SK-N-SH treated with all-trans-retinoic acid at 6 μM for 48 hours (cell line): ENCODE measurements around the gene DPYSL3.

Experiments
- BACH2 ChIP-seq: fragments of 250-450 bp; sonication (Bioruptor Pico); IDR thresholded peaks from 2 replicates; pipeline ENCODE4 v1.9.0; 2021; ENCODE audit warnings: mild to moderate bottlenecking, borderline replicate concordance
- CREB5 ChIP-seq: fragments of 250-450 bp; sonication (Bioruptor Pico); IDR thresholded peaks from 2 replicates; pipeline ENCODE4 v1.5.1; 2020; ENCODE audit warnings: low read depth, mild to moderate bottlenecking, moderate library complexity
- CSRNP3 ChIP-seq: fragments of 250-450 bp; sonication (Bioruptor Pico); IDR thresholded peaks from 2 replicates; pipeline ENCODE4 v1.5.1; 2021; ENCODE audit warnings: mild to moderate bottlenecking, moderate library complexity
- ESRRG ChIP-seq: fragments of 250-450 bp; sonication (Bioruptor Pico); IDR thresholded peaks from 2 replicates; pipeline ENCODE4 v1.6.1; 2021; ENCODE audit warnings: mild to moderate bottlenecking
- ISL1 ChIP-seq: fragments of 250-450 bp; sonication (Bioruptor Pico); IDR thresholded peaks from 2 replicates; pipeline ENCODE4 v2.1.2; 2022; ENCODE audit warnings: mild to moderate bottlenecking, moderate library complexity
- PATZ1 ChIP-seq: fragments of 250-450 bp; sonication (Bioruptor Pico); IDR thresholded peaks from 2 replicates; pipeline ENCODE4 v1.8.0; 2020; ENCODE audit warnings: mild to moderate bottlenecking, moderate library complexity, borderline replicate concordance
- RARB ChIP-seq: fragments of 250-450 bp; sonication (Bioruptor Pico); IDR thresholded peaks from 2 replicates; pipeline ENCODE4 v1.8.0; 2021; ENCODE audit warnings: mild to moderate bottlenecking, moderate library complexity
- TOX ChIP-seq: fragments of 250-450 bp; sonication (Bioruptor Pico); IDR thresholded peaks from 2 replicates; pipeline ENCODE4 v1.8.0; 2021; ENCODE audit warnings: mild to moderate bottlenecking, moderate library complexity, borderline replicate concordance
- TSHZ2 ChIP-seq: fragments of 250-450 bp; sonication (Bioruptor Pico); IDR thresholded peaks from 2 replicates; pipeline ENCODE4 v1.5.0; 2020; ENCODE audit warnings: mild to moderate bottlenecking, moderate library complexity
- ZFP3 ChIP-seq: fragments of 250-450 bp; sonication (Bioruptor Pico); IDR thresholded peaks from 2 replicates; pipeline ENCODE4 v1.5.0; 2020; ENCODE audit warnings: mild to moderate bottlenecking, moderate library complexity
- ZFP30 ChIP-seq: fragments of 450-650 bp; formaldehyde crosslinking; IDR thresholded peaks from 2 replicates; pipeline ENCODE4 v1.5.0; 2022; ENCODE audit warnings: mild to moderate bottlenecking, moderate library complexity
- ZNF70 ChIP-seq: fragments of 450-650 bp; formaldehyde crosslinking; IDR thresholded peaks from 2 replicates; pipeline ENCODE4 v1.5.0; 2020; ENCODE audit warnings: mild to moderate bottlenecking, moderate library complexity
- ZNF8 ChIP-seq: fragments of 450-650 bp; formaldehyde crosslinking; IDR thresholded peaks from 2 replicates; pipeline ENCODE4 v1.5.0; 2020; ENCODE audit warnings: mild to moderate bottlenecking, moderate library complexity

GRCh38 chr5:147509041-147509709 is 693 bp downstream of the DPYSL3 start:
- TF ChIP-seq ZFP30 (CRISPR knock-in tag) (no peak), PATZ1 (CRISPR knock-in tag) (no peak), RARB (CRISPR knock-in tag) (no peak), ZNF8 (no peak), TSHZ2 (CRISPR knock-in tag) (no peak), CREB5 (CRISPR knock-in tag) (no peak), ESRRG (CRISPR knock-in tag) (no peak), ZFP3 (CRISPR knock-in tag) (no peak), TOX (CRISPR knock-in tag) (no peak), ZNF70 (CRISPR knock-in tag) (no peak), CSRNP3 (CRISPR knock-in tag) (no peak), ISL1 (no peak), BACH2 (CRISPR knock-in tag) (no peak)
